GM19328 (cell line): Measurements from ENCODE around the gene AGO1.
"Not testable (repeated sequence)": the region's sequence is repeated elsewhere in the genome, so short reads cannot be mapped to it uniquely, and the experiment has no call there.

Experiments used
- ATAC-seq: cut with Tn5 transposase; IDR thresholded peaks from one replicate; pipeline ENCODE4 v1.9.1; 2021; ENCODE audit warnings: mild to moderate bottlenecking, moderate library complexity; ENCODE audit not compliant: unreplicated experiment

Gene AGO1

GRCh38 chr1:35964277-35964676, 81.3 kb downstream of the AGO1 start:
- ATAC-seq, result not testable (repeated sequence)

- ATAC-seq, result no peak
Observed at GRCh38 chr1:35968396-35968795, 85.4 kb downstream of the AGO1 start.

GRCh38 chr1:35971601-35972000, 88.6 kb downstream of the AGO1 start:
- ATAC-seq, result no peak

- not testable (repeated sequence) for ATAC-seq
Observed at GRCh38 chr1:35972631-35973030, 89.6 kb downstream of the AGO1 start.

- no peak for ATAC-seq
Observed at GRCh38 chr1:35980090-35980489, 97.1 kb downstream of the AGO1 start.
